ENCODE measurements around the gene ADH1A. TPM values are rescaled to one million over a fixed set of nuclear protein-coding genes. Genes with fewer than 3 reads are reported as not detected.

The ADH1A gene
- total RNA-seq, 4 donors from 2014 or later, result 0.96 to 19.3 (median 13.6) TPM; not detected in 1

DNA sequence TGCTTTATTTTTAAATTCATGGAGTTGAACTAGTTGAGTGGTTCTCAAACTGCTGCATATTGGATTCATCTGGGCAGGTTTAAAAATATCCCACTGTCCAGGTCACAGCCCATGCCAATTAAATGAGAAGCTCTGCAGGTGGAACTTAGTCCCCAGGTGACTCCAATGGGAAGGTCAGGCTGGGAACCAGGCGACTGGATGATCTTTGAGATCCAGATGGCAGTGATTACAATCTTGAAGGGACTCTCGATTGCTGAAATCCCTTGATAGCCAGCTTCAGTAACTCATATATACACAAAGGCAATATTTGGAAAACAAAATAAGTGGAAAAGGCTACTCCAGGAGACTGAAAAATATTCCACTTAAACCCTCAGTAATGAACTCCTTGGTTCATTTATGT lies 8.1 kb downstream of the ADH1A start:
- DNase-seq (ENCODE audit: low spot score) (no peak), ATAC-seq (ENCODE audit: low FRiP score) (no peak)
- no peak for TF ChIP-seq CTCF (IDR thresholded peaks at IDR 0.05)

GRCh38 chr4:99281261-99281660 lies 9.5 kb downstream of the ADH1A start:
- no peak for TF ChIP-seq CTCF (IDR thresholded peaks at IDR 0.05)
- no peak for DNase-seq (ENCODE audit: low spot score)
- no peak for ATAC-seq (ENCODE audit: low FRiP score)

- no peak for TF ChIP-seq CTCF (IDR thresholded peaks at IDR 0.05)
- DNase-seq (ENCODE audit: low spot score) (no peak), ATAC-seq (ENCODE audit: low FRiP score) (no peak)
Measured at GRCh38 chr4:99276417-99276816, 14.4 kb downstream of the ADH1A start.

DNA sequence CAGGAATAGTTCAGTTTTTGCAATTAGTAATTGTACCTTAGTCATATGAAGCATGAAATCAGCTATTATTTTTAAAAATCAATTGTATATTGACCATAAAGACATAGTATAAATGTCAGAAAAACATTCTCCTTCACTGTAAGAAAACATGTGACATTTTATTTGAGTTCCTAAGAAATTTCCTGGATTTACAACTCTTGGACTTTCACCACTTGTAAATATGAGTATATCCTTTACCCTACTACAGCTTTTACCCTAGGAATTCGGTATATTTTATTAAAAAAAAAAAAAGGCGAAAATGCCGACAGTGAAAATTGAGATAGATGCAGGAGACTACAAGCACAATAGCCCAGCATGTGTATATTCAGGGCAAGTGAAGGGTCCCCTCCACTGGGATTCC lies 14.9 kb downstream of the ADH1A start:
- no peak for TF ChIP-seq CTCF (IDR thresholded peaks at IDR 0.05)
- DNase-seq (ENCODE audit: low spot score) (no peak), ATAC-seq (ENCODE audit: low FRiP score) (no peak)

DNA sequence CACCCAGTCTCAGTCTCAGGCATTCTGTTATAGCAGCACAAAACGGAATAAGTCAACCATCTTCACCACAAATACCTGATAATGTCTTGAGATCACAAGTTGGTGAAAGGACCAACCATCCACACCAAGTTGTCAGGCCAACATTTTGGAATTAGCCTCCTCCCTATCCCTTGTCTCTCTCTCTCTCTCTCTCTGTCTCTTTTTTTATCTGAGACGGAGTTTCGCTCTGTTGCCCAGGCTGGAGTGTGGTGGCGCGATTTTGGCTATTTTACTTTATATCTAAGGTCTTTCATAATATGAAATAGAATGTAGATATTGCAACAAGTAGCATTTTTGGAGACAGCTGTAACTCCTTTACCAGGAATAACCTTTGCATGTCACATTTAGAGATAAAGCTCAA lies 15.7 kb downstream of the ADH1A start:
- ATAC-seq (ENCODE audit: low FRiP score), result no peak
- no peak for TF ChIP-seq CTCF (IDR thresholded peaks at IDR 0.05)
- no peak for DNase-seq (ENCODE audit: low spot score)

- ATAC-seq (ENCODE audit: low FRiP score), result no peak
Measured at GRCh38 chr4:99273704-99274103, 17.1 kb downstream of the ADH1A start.

More at GRCh38 chr4:99273704-99274103, 17.1 kb downstream of the ADH1A start:
- no peak for DNase-seq (ENCODE audit: low spot score)
- no peak for TF ChIP-seq CTCF (IDR thresholded peaks at IDR 0.05)

Data from omental fat pad (tissue), 4 donors.